Lung (tissue), 12 donors: ENCODE data around the gene CD44. TPM values are rescaled to one million over a fixed set of nuclear protein-coding genes. Genes with fewer than 3 reads are reported as not detected.

Experiments
- ATAC-seq: fragments of 200-7000 bp; cut with Tn5 transposase; one replicate; pipeline ENCODE4 v1.9.1; 2020; ENCODE audit warnings: moderate number of reproducible peaks; ENCODE audit not compliant: insufficient read depth, low FRiP score
- DNase-seq, 3 donors: peaks; one replicate each; pipeline ENCODE4 v3.0.0-alpha.2; 2013 to 2017
- H3K27ac ChIP-seq, 2 donors: one replicate each; pipeline ENCODE4 v1.5.1; 2013; ENCODE audit warnings: mild to moderate bottlenecking in 2 of 2, moderate library complexity in 2 of 2, control low read depth in 1 of 2, inconsistent platforms in 1 of 2, low read depth in 1 of 2, low read length in 1 of 2
- H3K27me3 ChIP-seq, 3 donors: one replicate each; pipeline ENCODE4 v1.5.1; 2013; ENCODE audit warnings: low read length in 2 of 3; ENCODE audit not compliant: control insufficient read depth in 3 of 3, insufficient read depth in 3 of 3
- H3K36me3 ChIP-seq, 4 donors: one replicate each; pipeline ENCODE4 v1.5.1; 2013; ENCODE audit warnings: low read length in 4 of 4, mild to moderate bottlenecking in 1 of 4, moderate library complexity in 1 of 4; ENCODE audit not compliant: control insufficient read depth in 4 of 4, insufficient read depth in 4 of 4
- H3K4me1 ChIP-seq, 5 donors: one replicate each; pipeline ENCODE4 v1.5.1; 2013; ENCODE audit warnings: low read length in 5 of 5, mild to moderate bottlenecking in 2 of 5, moderate library complexity in 1 of 5; ENCODE audit not compliant: control insufficient read depth in 5 of 5, insufficient read depth in 5 of 5
- H3K4me3 ChIP-seq: one replicate; pipeline ENCODE4 v1.5.1; 2013; ENCODE audit warnings: mild to moderate bottlenecking, control low read depth, moderate library complexity
- H3K9ac ChIP-seq, 2 donors: one replicate each; pipeline ENCODE4 v1.5.1; 2013; ENCODE audit warnings: low read length in 2 of 2, control low read depth in 1 of 2; ENCODE audit not compliant: insufficient read depth in 1 of 2
- H3K9me3 ChIP-seq, 4 donors: one replicate each; pipeline ENCODE4 v1.5.1; 2013; ENCODE audit warnings: low read length in 3 of 4, mild to moderate bottlenecking in 1 of 4, moderate library complexity in 1 of 4; ENCODE audit not compliant: control insufficient read depth in 4 of 4, insufficient read depth in 3 of 4
- CTCF ChIP-seq: IDR thresholded peaks from 2 replicates; pipeline ENCODE4 v1.5.1; 2012; ENCODE audit warnings: mild to moderate bottlenecking; ENCODE audit errors: control extremely low read depth, extremely low read depth
- WGBS, 2 donors: extraction: QIAGEN DNeasy Blood & Tissue Kit; methylation state at CpG; one replicate each; pipeline ENCODE4 v1.1.7; 2013; 5-methylcytosine and 5-hydroxymethylcytosine counted together
- polyA plus RNA-seq, 2 donors: library from polyadenylated mRNA; stranded (reverse); fragments of 200-250 nt; gene quantifications; one replicate each; pipeline ENCODE4 v1.2.1, GENCODE V29; 2013
- total RNA-seq, 2 donors: library from RNA; depleted of rRNA in 1 of 2; stranded (reverse); fragments of >200 nt in 1 of 2; gene quantifications; one replicate each; pipeline ENCODE4 v1.2.1, GENCODE V29; 2014 to 2021
- donor health status: control.
- donor health status: control.
- donor health status: Bipolar disorder and iron deficiency.
- donor health status: healthy.
- donor health status: DM: yes; HTN: yes; CAD: no.

CD44 gene
- total and polyA plus RNA-seq, 4 donors, result 115 to 636 (median 544) TPM

- no peak for ATAC-seq
- TF ChIP-seq CTCF, result no peak
- Histone ChIP-seq H3K9me3 (no peaks in the 10 kb centered on the region), H3K9ac (no peak overlapping the region), H3K4me3 (no peak overlapping the region), H3K27me3 (no peaks in the 10 kb centered on the region), H3K36me3 (no peaks in the 10 kb centered on the region), H3K27ac (no peak overlapping the region), H3K4me1 (peaks cover 0 to 2% (median 0%) of the 10 kb centered on the region in 5 donors)
- WGBS, 2 donors, result 84 to 92% methylated on average over 3 of the region's 3 CpGs
- no peak for DNase-seq
Measured at GRCh38 chr11:35247428-35247827, 108.5 kb downstream of the CD44 start.

- Histone ChIP-seq H3K27ac (no peak overlapping the region), H3K27me3 (no peaks in the 10 kb centered on the region), H3K4me1 (peaks cover 0 to 2% (median 0%) of the 10 kb centered on the region in 5 donors), H3K9ac (no peak overlapping the region), H3K4me3 (no peak overlapping the region), H3K36me3 (no peaks in the 10 kb centered on the region), H3K9me3 (no peaks in the 10 kb centered on the region)
- no peak for TF ChIP-seq CTCF
- ATAC-seq (no peak), DNase-seq (no peak)
- WGBS, 2 donors, result 72 to 83% methylated on average over 3 of the region's 3 CpGs
Measured at GRCh38 chr11:35247863-35248262, 108.9 kb downstream of the CD44 start.

- Histone ChIP-seq H3K4me1 (peaks cover 0 to 2% (median 0%) of the 10 kb centered on the region in 5 donors), H3K27ac (no peak overlapping the region), H3K27me3 (no peaks in the 10 kb centered on the region), H3K36me3 (no peaks in the 10 kb centered on the region), H3K9me3 (no peaks in the 10 kb centered on the region), H3K9ac (no peak overlapping the region), H3K4me3 (no peak overlapping the region)
- ATAC-seq, result no peak
- TF ChIP-seq CTCF, result no peak
- DNase-seq, result no peak
- WGBS, 2 donors, result 67 to 68% methylated on average over 4 of the region's 4 CpGs
Measured at GRCh38 chr11:35248558-35249323, 109.8 kb downstream of the CD44 start.
